Panc1 (cell line): ENCODE data around the gene PLEKHA1. TPM values are rescaled to one million over a fixed set of nuclear protein-coding genes. Genes with fewer than 3 reads are reported as not detected.
A peak's percentile ranks its signal among the peaks of the same experiment; 100 is the strongest.

ENCODE experiments used
- ATAC-seq: fragments of 200-7000 bp; cut with Tn5 transposase; 2 replicates; pipeline ENCODE4 v1.9.1; 2020; ENCODE audit warnings: mild to moderate bottlenecking, moderate library complexity
- BruUV-seq: library from RNA; stranded (reverse); fragments of 400-500 nt; replicated peaks from 2 replicates; lab custom pipeline; 2021; lab: Mats Ljungman, UMichigan
- CTCF ChIA-PET: fragments of 300-600 bp; sonication (Branson Sonifier 250); formaldehyde crosslinking; loops from one replicate; lab custom pipeline; 2022; ENCODE audit warnings: antibody characterized with exemption; lab: Charles Lee
- POLR2A ChIA-PET: fragments of 300-600 bp; sonication (Branson Sonifier 250); formaldehyde crosslinking; loops from one replicate; lab custom pipeline; 2022; ENCODE audit warnings: antibody characterized with exemption; lab: Charles Lee
- DNase-seq: peaks from one replicate; pipeline ENCODE4 v3.0.0-alpha.2; 2010; ENCODE audit warnings: low read depth, low spot score
- H3K27ac ChIP-seq: 2 replicates; pipeline ENCODE4 v1.5.1; 2011; ENCODE audit warnings: mild to moderate bottlenecking, low read length, inconsistent platforms
- H3K27me3 ChIP-seq: fragments of 200-500 bp; sonication (Bioruptor generic); 2 replicates; pipeline ENCODE4 v1.6.0; 2014; ENCODE audit warnings: low read length, inconsistent platforms; ENCODE audit not compliant: control insufficient read depth, insufficient read depth
- H3K36me3 ChIP-seq: fragments of 200-500 bp; sonication (Bioruptor generic); 2 replicates; pipeline ENCODE4 v1.5.1; 2014; ENCODE audit warnings: inconsistent platforms, mild to moderate bottlenecking, low read length, moderate library complexity; ENCODE audit not compliant: control insufficient read depth, insufficient read depth
- H3K4me1 ChIP-seq: 2 replicates; pipeline ENCODE4 v1.5.1; 2011; ENCODE audit warnings: inconsistent platforms, mild to moderate bottlenecking, low read length, moderate library complexity; ENCODE audit not compliant: control insufficient read depth, insufficient read depth
- H3K4me3 ChIP-seq, 2 experiments: 2 replicates each; pipeline ENCODE4 v1.5.1; 2011 to 2012; ENCODE audit warnings: low read depth in 2 of 2, low read length in 2 of 2, mild to moderate bottlenecking in 2 of 2, inconsistent platforms in 1 of 2, moderate library complexity in 1 of 2
- H3K9me3 ChIP-seq: fragments of 200-500 bp; sonication (Bioruptor generic); 2 replicates; pipeline ENCODE4 v1.5.1; 2014; ENCODE audit warnings: low read depth, mild to moderate bottlenecking, inconsistent platforms, low read length, moderate library complexity; ENCODE audit not compliant: control insufficient read depth, insufficient read depth
- CTCF ChIP-seq: fragments of 450-650 bp; IDR thresholded peaks from 2 replicates; pipeline ENCODE4 v1.5.1; 2017; ENCODE audit warnings: mild to moderate bottlenecking
- POLR2AphosphoS5 ChIP-seq: IDR thresholded peaks from 2 replicates; pipeline ENCODE4 v1.6.1; 2012; ENCODE audit warnings: mild to moderate bottlenecking, low read depth, low read length, moderate library complexity
- REST ChIP-seq, 2 experiments: IDR thresholded peaks; 2 replicates each; pipeline ENCODE4 v1.6.1; 2011 to 2012; ENCODE audit warnings: low read depth in 2 of 2, control low read depth in 1 of 2, low read length in 1 of 2, mild to moderate bottlenecking in 1 of 2, moderate library complexity in 1 of 2; ENCODE audit not compliant: insufficient read depth in 1 of 2
- SIN3A ChIP-seq: IDR thresholded peaks from 2 replicates; pipeline ENCODE4 v1.6.1; 2012; ENCODE audit warnings: low read depth, mild to moderate bottlenecking, low read length, moderate library complexity, borderline replicate concordance; ENCODE audit not compliant: insufficient read depth
- TCF7L2 ChIP-seq: IDR thresholded peaks from 2 replicates; pipeline ENCODE4 v1.6.1; 2011; ENCODE audit warnings: mild to moderate bottlenecking, low read depth, low read length, inconsistent platforms
- in situ Hi-C: cut with HindIII; loops from 2 replicates; pipeline ENCODE4 v1.10.0; 2016; ENCODE audit warnings: low sequenced_read_pairs, low pct_unique_long_range_greater_than_20kb
- intact Hi-C: fragments of 100-400 bp; cut with micrococcal nuclease; formaldehyde crosslinking; loops from one replicate; pipeline ENCODE4 v1.10.0; 2022; ENCODE audit not compliant: unreplicated experiment
- total RNA-seq: library from RNA; stranded (reverse); gene quantifications from one replicate; pipeline ENCODE4 v1.2.1, GENCODE V29; 2021; ENCODE audit not compliant: unreplicated experiment

Gene PLEKHA1
- total RNA-seq, 1 experiment from 2014 or later: 95.5 TPM

GRCh38 chr10:122336961-122337360, 37.5 kb upstream of the PLEKHA1 start:
- peaks cover 9% of the 10 kb centered on the region; the same call in 1 of the 2 replicates for H3K4me1 ChIP-seq
- no peaks in the 10 kb centered on the region for H3K27me3 ChIP-seq
- ATAC-seq: no peak
- intact Hi-C loops (no loop called here), in situ Hi-C loops (no loop called here)
- H3K9me3 ChIP-seq: no peaks in the 10 kb centered on the region
- H3K36me3 ChIP-seq: no peaks in the 10 kb centered on the region
- no TSS peak for BruUV-seq
- H3K27ac ChIP-seq: 0 out of 2 replicates have a peak overlapping the region, but pooled peaks have one; percentile 24
- no peak for TF ChIP-seq TCF7L2
- TF ChIP-seq POLR2AphosphoS5: no peak
- no peak for TF ChIP-seq SIN3A
- TF ChIP-seq CTCF: no peak
- no peak for TF ChIP-seq REST (IDR thresholded peaks at IDR 0.05; ENCODE audit: insufficient read depth in 1 of 2, low read depth in 2 of 2, low read length in 1 of 2)
- H3K4me3 ChIP-seq: no peak overlapping the region
- no peak for DNase-seq
- ChIA-PET CTCF (no interaction called here), POLR2A (no interaction called here)

GRCh38 chr10:122338609-122339441, 35.7 kb upstream of the PLEKHA1 start:
- H3K9me3 ChIP-seq: no peaks in the 10 kb centered on the region
- H3K4me3 ChIP-seq: no peak overlapping the region
- POLR2A ChIA-PET: no interaction called here
- intact Hi-C loops (no loop called here), in situ Hi-C loops (no loop called here)
- no peaks in the 10 kb centered on the region for H3K27me3 ChIP-seq
- TF ChIP-seq TCF7L2 (no peak), SIN3A (no peak), REST (IDR thresholded peaks at IDR 0.05; ENCODE audit: insufficient read depth in 1 of 2, low read depth in 2 of 2, low read length in 1 of 2) (no peak), POLR2AphosphoS5 (no peak), CTCF (no peak)
- BruUV-seq: no TSS peak
- H3K4me1 ChIP-seq: peaks cover 18% of the 10 kb centered on the region; the same call in 1 of the 2 replicates
- peak; percentile 19 for ATAC-seq
- no peak for DNase-seq
- H3K36me3 ChIP-seq: no peaks in the 10 kb centered on the region
- CTCF ChIA-PET: no interaction called here
- peak overlapping the region; percentile 46; the same call in 1 of the 2 replicates for H3K27ac ChIP-seq
